Amygdala (tissue), 56 donors: ENCODE data around the gene KLHL7.
A peak's percentile ranks its signal among the peaks of the same experiment; 100 is the strongest.
"Not testable (repeated sequence)": the region's sequence is repeated elsewhere in the genome, so short reads cannot be mapped to it uniquely, and the experiment has no call there.

ENCODE experiments used
- DNase-seq, 56 donors: peaks; one replicate each; lab custom pipeline; 2025; lab: John Stamatoyannopoulos, UW

The KLHL7 gene

DNA sequence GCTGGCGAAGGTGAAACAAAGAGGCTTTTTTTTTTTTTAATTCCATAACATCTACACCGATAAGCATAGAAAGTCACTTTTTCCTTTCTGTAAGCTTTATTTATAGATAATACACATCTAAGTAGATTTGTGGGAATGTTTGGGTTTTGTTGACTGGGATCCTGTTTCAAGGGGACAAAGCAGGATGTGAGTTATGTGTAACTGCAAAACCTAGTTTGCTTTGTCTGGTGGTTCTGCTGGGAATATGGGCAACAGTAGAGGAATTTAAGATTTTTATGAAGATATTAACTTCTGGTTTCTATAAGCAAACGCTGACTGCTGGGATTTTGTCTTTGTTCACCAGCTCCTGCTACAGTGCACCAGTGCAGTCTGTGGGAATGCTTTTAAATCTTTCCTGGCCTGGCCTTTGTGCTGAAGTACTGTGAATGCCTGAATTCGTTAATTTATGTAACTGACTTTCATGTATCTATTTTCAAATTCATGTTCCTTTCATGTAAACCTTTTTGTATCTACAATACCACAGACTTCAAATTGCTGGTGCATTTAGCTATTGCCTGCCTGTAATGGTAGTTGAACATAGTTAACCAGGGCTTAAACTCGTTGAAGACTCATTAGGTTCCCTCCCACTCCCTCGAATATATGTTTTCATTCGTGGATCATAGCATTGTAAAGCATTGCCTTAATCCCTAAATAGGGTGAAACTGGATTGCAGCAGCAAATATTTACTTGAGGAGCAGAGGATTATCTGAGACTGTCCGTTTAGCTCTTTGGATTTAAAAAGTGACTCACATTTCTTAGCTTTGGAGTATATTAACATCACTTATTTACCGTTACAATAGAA is 1.5 kb downstream of the KLHL7 start:
- DNase-seq, result no peak

DNA sequence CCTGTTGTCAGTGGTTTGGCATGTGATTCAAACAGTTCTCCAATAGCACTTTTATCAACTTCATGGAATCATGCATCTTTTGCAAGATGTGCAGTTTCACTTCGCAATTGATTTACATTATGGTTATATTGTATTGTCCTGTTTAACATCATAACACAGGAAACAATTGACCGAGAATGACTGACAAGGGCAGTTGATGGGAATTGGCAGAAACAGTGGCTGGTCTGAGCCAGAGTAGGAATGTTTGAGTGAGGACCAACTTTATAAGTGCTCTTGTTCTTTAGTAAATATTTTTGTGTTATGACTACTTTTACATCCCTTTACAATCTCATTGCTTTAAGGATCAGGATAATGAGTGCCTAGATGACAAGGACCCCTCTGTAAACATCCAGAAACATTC is 2.2 kb downstream of the KLHL7 start:
- no peak for DNase-seq

- DNase-seq, result no peak
Measured at GRCh38 chr7:23108995-23109394, 3.4 kb downstream of the KLHL7 start.

- DNase-seq, result no peak
Measured at GRCh38 chr7:23109470-23109869, 3.9 kb downstream of the KLHL7 start.

GRCh38 chr7:23114896-23115295 is 9.3 kb downstream of the KLHL7 start:
- DNase-seq, result peak in 1 of 56 donors; percentile 6

DNA sequence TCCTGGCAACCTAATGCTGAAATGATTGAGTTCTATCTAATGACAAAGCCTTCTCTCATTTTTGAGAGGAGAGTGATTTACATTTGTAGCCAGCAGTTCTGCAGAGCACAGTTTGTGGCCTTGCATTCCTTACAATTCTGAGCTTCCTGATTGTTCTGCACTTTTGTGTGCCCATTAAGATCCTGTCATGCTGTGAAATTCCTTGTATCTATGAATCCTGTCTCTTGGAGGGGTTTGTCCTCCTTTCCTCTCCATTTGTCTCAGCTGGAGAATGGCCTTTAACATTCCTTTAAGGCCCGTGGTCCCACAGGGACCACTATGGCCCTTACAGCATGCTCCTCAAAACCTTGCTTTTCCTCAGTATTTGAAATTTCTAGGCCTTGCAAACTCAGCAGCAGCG is 10.4 kb downstream of the KLHL7 start:
- no peak for DNase-seq

DNA sequence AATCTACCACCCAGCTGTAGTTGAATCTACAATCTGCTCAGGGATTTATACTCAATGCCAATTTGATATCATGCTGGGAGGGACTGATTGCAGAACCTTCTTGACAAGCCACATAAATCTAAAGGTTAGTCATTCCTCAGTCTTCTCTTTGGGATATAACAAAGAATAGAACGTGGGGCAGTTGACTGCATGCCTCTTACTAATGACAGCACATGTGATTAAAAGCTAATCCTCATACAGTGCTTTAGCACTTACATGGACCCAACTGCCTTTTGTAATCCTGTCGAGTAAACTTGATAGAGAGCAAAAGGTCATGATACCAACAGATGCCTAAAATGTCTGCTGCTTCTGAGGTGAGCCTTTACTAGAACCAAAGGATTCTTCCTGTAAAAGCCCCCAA is 12.3 kb downstream of the KLHL7 start:
- DNase-seq, result no peak

DNA sequence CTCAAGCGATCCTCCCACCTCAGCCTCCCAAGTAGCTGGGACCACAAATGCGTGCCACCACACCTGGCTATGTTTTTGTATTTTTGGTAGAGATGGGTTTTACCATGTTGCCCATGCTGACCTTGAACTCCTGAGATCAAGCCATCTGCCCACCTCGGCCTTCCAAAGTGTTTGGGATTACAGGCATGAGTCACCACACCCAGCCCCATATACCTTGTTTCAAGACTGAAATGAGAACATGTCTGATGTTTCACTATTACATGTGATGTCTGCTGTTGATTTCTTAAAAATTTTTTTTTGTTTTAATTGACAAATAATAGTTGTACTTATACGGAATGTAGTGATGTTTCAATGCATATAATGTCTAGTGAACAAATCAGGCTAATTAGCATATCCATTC is 14.5 kb downstream of the KLHL7 start:
- no peak for DNase-seq

GRCh38 chr7:23121165-23121564 is 15.6 kb downstream of the KLHL7 start:
- DNase-seq, result no peak

DNA sequence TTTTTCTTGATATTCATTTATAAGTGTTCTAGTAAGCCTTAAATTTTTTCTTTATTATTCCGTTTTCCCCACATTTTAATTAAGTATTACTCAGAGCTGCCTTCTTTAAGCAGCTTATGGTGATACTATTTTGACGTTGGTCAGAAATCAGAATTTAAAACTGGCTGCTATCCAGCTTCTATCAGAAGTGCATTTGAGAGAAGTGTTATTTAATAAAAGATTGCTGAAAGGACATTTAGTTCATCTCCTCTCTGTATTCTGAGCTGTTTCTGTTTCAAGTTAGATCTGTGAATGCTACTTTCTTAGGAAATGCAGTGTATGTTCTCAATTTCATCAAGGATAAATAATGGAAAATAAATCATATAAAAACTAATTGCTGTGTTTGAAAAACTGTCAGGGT is 17.4 kb downstream of the KLHL7 start:
- DNase-seq, result no peak

DNA sequence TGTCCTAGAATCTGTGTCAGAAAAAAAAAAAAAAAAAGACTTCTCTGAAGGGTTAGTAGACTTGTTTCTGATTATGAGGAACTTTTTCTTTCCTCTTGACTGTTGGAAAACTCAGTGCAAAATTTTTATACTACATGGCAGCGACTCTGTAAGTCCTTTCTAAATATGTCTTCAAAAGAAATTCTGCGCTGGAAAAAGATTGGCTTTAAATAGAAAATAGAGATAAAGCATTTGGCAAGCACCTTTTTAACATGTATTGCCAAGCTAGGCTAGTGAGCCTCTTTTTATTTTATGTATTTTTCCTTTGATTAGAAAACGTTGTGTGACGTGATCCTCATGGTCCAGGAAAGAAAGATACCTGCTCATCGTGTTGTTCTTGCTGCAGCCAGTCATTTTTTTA is 17.9 kb downstream of the KLHL7 start:
- DNase-seq, result no peak

DNA sequence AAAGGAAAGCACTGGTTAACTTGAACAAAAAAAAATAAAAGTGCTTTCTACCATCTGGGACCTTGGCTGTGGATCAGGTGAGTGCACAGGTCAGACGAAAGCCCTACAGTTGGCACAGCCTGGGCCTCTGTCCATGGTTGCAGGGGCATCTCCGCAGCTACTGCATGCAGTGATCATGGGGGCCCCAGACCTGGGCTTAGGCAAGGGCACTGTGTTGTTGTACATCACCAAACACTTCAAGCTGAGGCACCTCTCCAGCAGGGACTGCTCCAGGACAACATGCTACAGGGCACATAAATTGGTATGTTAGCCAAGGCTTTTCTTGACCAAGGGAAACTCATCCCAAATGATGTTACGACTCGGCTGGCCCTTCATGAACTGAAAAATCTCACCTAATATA is 23.5 kb downstream of the KLHL7 start:
- no peak for DNase-seq

- DNase-seq, result not testable (repeated sequence)
Measured at GRCh38 chr7:23131799-23132198, 26.2 kb downstream of the KLHL7 start.

- no peak for DNase-seq
Measured at GRCh38 chr7:23133797-23134196, 28.2 kb downstream of the KLHL7 start.

GRCh38 chr7:23135755-23136154 is 30.2 kb downstream of the KLHL7 start:
- DNase-seq, result no peak

DNA sequence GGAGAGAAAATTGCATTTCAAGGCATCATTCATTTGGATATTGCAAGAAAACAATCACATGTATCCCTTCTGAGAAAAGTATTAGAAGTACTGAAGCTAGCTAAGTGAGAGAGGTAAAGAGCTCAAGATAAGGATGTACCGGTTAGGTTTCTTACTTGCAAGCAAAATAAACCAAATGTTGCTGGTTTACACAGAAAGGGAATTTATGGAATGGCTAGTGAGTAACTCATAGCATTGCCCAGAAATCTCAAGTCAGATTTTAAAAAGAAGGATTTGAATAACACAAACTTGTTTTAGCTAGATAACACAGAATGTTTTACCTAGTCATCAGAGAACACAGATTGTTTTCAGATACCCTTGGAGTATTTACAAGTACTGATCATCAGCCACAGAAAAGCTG is 30.6 kb downstream of the KLHL7 start:
- no peak for DNase-seq

GRCh38 chr7:23157679-23158078 is 52.1 kb downstream of the KLHL7 start:
- no peak for DNase-seq

DNA sequence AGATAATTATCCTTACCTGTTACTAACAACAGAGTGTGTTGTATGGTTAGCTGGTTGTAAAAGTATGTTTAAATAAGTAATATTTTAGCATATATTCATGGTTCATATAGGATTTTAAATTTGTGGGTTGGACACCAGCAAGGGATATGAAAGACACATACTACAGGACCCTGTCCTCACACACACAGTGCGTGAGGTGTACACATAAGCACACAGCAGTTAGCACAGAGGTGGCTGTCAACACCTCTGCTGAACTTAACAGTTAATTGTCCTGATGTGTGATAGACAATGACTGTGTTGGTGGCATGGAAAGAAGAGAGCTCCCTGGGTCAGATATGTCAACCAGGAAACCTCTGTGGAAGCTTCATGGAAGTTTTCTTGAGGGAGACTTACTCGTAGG is 53.0 kb downstream of the KLHL7 start:
- DNase-seq, result no peak

DNA sequence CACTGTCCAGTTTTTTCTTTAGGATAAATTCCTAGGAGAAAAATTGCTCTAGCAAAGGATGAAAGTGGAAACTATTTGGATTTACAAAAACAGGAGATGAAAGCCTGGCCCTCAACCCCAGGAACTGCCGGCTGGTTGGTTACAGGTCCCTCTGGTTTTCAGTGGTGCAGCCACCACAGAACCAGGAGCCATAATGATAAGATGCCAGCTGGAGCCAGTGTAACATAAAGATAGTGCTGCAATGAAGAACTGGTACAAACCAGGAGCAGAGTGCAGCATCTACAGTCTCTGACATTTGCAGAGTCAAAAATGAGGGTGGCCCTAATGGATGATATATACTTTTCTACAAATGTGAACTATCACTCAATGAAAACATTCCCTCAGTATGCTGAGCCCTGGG is 55.9 kb downstream of the KLHL7 start:
- DNase-seq, result no peak

DNA sequence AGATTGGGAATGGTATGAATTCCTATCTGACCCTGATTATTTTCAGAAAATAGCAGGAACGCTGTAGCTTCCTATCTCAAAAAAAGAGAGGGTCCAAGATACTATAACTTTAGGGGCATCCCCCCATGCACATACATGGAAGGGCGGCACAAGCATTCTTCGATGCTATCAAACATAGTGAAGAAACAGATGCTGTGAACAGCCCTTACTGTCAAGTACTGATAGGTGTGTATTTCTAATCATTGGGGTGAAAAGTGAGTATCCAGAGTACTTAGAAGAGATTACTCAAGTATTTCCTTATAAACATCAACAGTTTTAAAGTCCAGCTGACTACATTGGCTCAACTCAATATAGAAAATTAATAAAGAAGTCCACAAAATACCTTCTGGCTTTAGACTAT is 59.3 kb downstream of the KLHL7 start:
- no peak for DNase-seq

DNA sequence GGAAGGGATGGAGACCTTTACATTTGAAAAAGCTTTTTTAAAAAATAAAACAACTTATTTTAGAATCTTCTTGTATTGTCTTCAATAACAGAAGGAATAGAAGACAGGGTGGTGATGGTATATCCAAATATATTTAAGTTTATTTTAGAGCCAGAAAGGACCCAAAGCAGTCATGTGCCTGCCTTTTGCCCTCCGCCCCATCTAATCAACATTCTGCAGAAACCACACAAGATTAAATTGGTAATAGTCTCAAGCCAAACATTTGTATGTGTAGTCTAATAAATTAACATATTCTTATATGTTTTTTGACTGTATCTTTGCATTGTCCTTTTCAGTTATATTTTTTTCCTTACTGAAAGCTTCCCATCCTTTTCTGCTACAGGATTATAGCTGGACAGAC is 59.7 kb downstream of the KLHL7 start:
- no peak for DNase-seq

DNA sequence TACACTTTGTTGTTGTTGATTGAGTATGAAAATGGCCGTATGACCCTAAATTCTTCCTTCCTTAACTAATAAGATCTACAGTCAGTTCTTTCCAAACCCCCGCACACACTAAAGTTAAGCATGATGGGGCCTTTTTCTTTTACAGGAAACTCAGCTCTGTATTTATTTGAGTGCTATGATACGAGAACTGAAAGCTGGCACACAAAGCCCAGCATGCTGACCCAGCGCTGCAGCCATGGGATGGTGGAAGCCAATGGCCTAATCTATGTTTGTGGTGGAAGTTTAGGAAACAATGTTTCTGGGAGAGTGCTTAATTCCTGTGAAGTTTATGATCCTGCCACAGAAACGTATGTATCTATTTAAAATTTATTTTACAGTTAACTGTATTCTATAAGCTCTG is 62.1 kb downstream of the KLHL7 start:
- no peak for DNase-seq
